Activated CD8-positive, alpha-beta memory T cell treated with anti-CD3 and anti-CD28 coated beads for 48 hours (primary cell): ENCODE measurements around the gene TPST2.

ENCODE experiments used
- DNase-seq, 3 experiments: peaks; one replicate each; pipeline ENCODE4 v3.0.0-alpha.2; 2020; ENCODE audit warnings: low read depth in 2 of 3, low spot score in 2 of 3

TPST2 gene

GRCh38 chr22:26556904-26557303 lies 33.0 kb downstream of the TPST2 start:
- no peak for DNase-seq

- no peak for DNase-seq
Measured at GRCh38 chr22:26555478-26555877, 34.5 kb downstream of the TPST2 start.

GRCh38 chr22:26554956-26555355 lies 35.0 kb downstream of the TPST2 start:
- no peak for DNase-seq

- no peak for DNase-seq
Measured at GRCh38 chr22:26553056-26553752, 36.7 kb downstream of the TPST2 start.

- DNase-seq: no peak
Measured at GRCh38 chr22:26552466-26552865, 37.5 kb downstream of the TPST2 start.

- DNase-seq: no peak
Measured at GRCh38 chr22:26551568-26551967, 38.4 kb downstream of the TPST2 start.

- no peak for DNase-seq
Measured at GRCh38 chr22:26550498-26551033, 39.4 kb downstream of the TPST2 start.

- DNase-seq: no peak
Measured at GRCh38 chr22:26549902-26550497, 39.9 kb downstream of the TPST2 start.

GRCh38 chr22:26548984-26549383 lies 40.9 kb downstream of the TPST2 start:
- no peak for DNase-seq

- DNase-seq: no peak
Measured at GRCh38 chr22:26548303-26548702, 41.6 kb downstream of the TPST2 start.

GRCh38 chr22:26547837-26548236 lies 42.1 kb downstream of the TPST2 start:
- no peak for DNase-seq

GRCh38 chr22:26547426-26547825 lies 42.5 kb downstream of the TPST2 start:
- no peak for DNase-seq

- DNase-seq: no peak
Measured at GRCh38 chr22:26546282-26546681, 43.6 kb downstream of the TPST2 start.

GRCh38 chr22:26545827-26546226 lies 44.1 kb downstream of the TPST2 start:
- no peak for DNase-seq

- no peak for DNase-seq
Measured at GRCh38 chr22:26545385-26545784, 44.5 kb downstream of the TPST2 start.

- no peak for DNase-seq
Measured at GRCh38 chr22:26544489-26544888, 45.4 kb downstream of the TPST2 start.

GRCh38 chr22:26542831-26543230 lies 47.1 kb downstream of the TPST2 start:
- no peak for DNase-seq

GRCh38 chr22:26541167-26541819 lies 48.6 kb downstream of the TPST2 start:
- no peak for DNase-seq

GRCh38 chr22:26540119-26540518 lies 49.8 kb downstream of the TPST2 start:
- no peak for DNase-seq

- no peak for DNase-seq
Measured at GRCh38 chr22:26536762-26537134, 53.2 kb downstream of the TPST2 start.

GRCh38 chr22:26536056-26536761 lies 53.7 kb downstream of the TPST2 start:
- DNase-seq: no peak

GRCh38 chr22:26535603-26535908 lies 54.4 kb downstream of the TPST2 start:
- no peak for DNase-seq
